HepG2 (cell line): ENCODE data around the gene GRIP1. TPM values are rescaled to one million over a fixed set of nuclear protein-coding genes. Genes with fewer than 3 reads are reported as not detected.
A peak's percentile ranks its signal among the peaks of the same experiment; 100 is the strongest.

Source experiments
- ATAD3A ChIP-seq: sonication (generic); formaldehyde crosslinking; IDR thresholded peaks from 2 replicates; pipeline ENCODE4 v1.4.0; 2020; ENCODE audit warnings: missing genetic modification reagents
- ATF1 ChIP-seq: IDR thresholded peaks from 2 replicates; pipeline ENCODE4 v1.6.1; 2016; ENCODE audit warnings: mild to moderate bottlenecking, control low read depth
- CBX2 ChIP-seq, 2 experiments: fragments of 200-600 bp in 1 of 2; sonication (generic); formaldehyde crosslinking in 1 of 2; IDR thresholded peaks; 2 replicates each; pipeline versions ENCODE4 v1.7.0 to v1.8.1; 2018 to 2022; ENCODE audit warnings: low read depth in 2 of 2, low read length in 1 of 2, mild to moderate bottlenecking in 1 of 2, missing genetic modification reagents in 1 of 2
- CEBPZ ChIP-seq: IDR thresholded peaks from 2 replicates; pipeline ENCODE4 v1.6.1; 2012; ENCODE audit warnings: low read length, improper control_type of control experiment
- FOXM1 ChIP-seq: sonication (generic); formaldehyde crosslinking; IDR thresholded peaks from 2 replicates; pipeline ENCODE4 v1.5.0; 2020; ENCODE audit warnings: missing genetic modification reagents
- GFI1 ChIP-seq: sonication (generic); formaldehyde crosslinking; IDR thresholded peaks from 2 replicates; pipeline ENCODE4 v1.5.0; 2020; ENCODE audit warnings: missing genetic modification reagents, mild to moderate bottlenecking, borderline replicate concordance
- HIC2 ChIP-seq: sonication (generic); formaldehyde crosslinking; IDR thresholded peaks from 2 replicates; pipeline ENCODE4 v1.9.0; 2022; ENCODE audit warnings: low read depth, missing genetic modification reagents
- KLF15 ChIP-seq: sonication (generic); formaldehyde crosslinking; IDR thresholded peaks from 2 replicates; pipeline ENCODE4 v1.8.1; 2023; ENCODE audit warnings: borderline replicate concordance, mild to moderate bottlenecking, inconsistent platforms, missing genetic modification reagents, mixed read lengths
- MAF1 ChIP-seq: sonication (generic); formaldehyde crosslinking; IDR thresholded peaks from 2 replicates; pipeline ENCODE4 v1.5.0; 2020; ENCODE audit warnings: missing genetic modification reagents, borderline replicate concordance
- MZF1 ChIP-seq: sonication (generic); formaldehyde crosslinking; IDR thresholded peaks from 2 replicates; pipeline ENCODE4 v1.8.1; 2023; ENCODE audit warnings: mild to moderate bottlenecking, missing genetic modification reagents, borderline replicate concordance
- NBN ChIP-seq: fragments of 450-650 bp; conservative IDR thresholded peaks from 2 replicates; pipeline ENCODE4 v1.6.1; 2017
- NCOA5 ChIP-seq: sonication (generic); formaldehyde crosslinking; IDR thresholded peaks from 2 replicates; pipeline ENCODE4 v1.4.0; 2020; ENCODE audit warnings: missing genetic modification reagents
- PAX8 ChIP-seq: sonication (generic); formaldehyde crosslinking; IDR thresholded peaks from 2 replicates; pipeline ENCODE4 v1.8.0; 2022; ENCODE audit warnings: mild to moderate bottlenecking, missing genetic modification reagents, borderline replicate concordance
- PLRG1 ChIP-seq: fragments of 450-650 bp; conservative IDR thresholded peaks from 2 replicates; pipeline ENCODE4 v1.6.1; 2016
- SUZ12 ChIP-seq: fragments of 150-350 bp; IDR thresholded peaks from 2 replicates; pipeline ENCODE4 v1.6.1; 2014; ENCODE audit warnings: low read depth, low read length
- THAP7 ChIP-seq: sonication (generic); formaldehyde crosslinking; IDR thresholded peaks from 2 replicates; pipeline ENCODE4 v1.8.1; 2023; ENCODE audit warnings: mild to moderate bottlenecking, missing genetic modification reagents
- ZNF225 ChIP-seq: sonication (generic); formaldehyde crosslinking; IDR thresholded peaks from 2 replicates; pipeline ENCODE4 v1.4.0; 2020; ENCODE audit warnings: mild to moderate bottlenecking, missing genetic modification reagents
- ZNF367 ChIP-seq: sonication (generic); formaldehyde crosslinking; IDR thresholded peaks from 2 replicates; pipeline ENCODE4 v1.4.0; 2020; ENCODE audit warnings: missing genetic modification reagents, borderline replicate concordance
- ZNF792 ChIP-seq: IDR thresholded peaks from 2 replicates; pipeline ENCODE4 v1.6.1; 2016
- ZSCAN20 ChIP-seq: sonication (generic); formaldehyde crosslinking; IDR thresholded peaks from 2 replicates; pipeline ENCODE4 v1.4.0; 2020; ENCODE audit warnings: missing genetic modification reagents, mild to moderate bottlenecking, borderline replicate concordance
- polyA plus RNA-seq, 8 experiments: library from polyadenylated mRNA; depleted of rRNA in 3 of 8; stranded (reverse) in 7 of 8; unstranded in 1 of 8; fragments of >200 nt; fragmentation: Illumina TruSeq in 4 of 8; extraction: Trizol in 4 of 8; gene quantifications; 2 replicates each; pipeline versions ENCODE4 v1.2.1 to v1.2.3, GENCODE V29; 2011 to 2016; ENCODE audit warnings: low read depth in 4 of 8, missing spikeins in 1 of 8, mixed read lengths in 1 of 8; ENCODE audit not compliant: insufficient read depth in 1 of 8
- total RNA-seq, 5 experiments: library from RNA; depleted of rRNA; stranded (reverse); fragments of >200 nt; fragmentation: Illumina TruSeq; extraction: Trizol; gene quantifications; 2 replicates each; pipeline ENCODE4 v1.2.3, GENCODE V29; 2016; ENCODE audit warnings: low read depth in 1 of 5

GRIP1 gene
- total and polyA plus RNA-seq, 2 of the 13 experiments (the other 11 are each of a cell fraction or from before 2014, with no cell fraction given), result not detected

- TF ChIP-seq NBN (no peak), HIC2 (CRISPR knock-in tag) (no peak), CEBPZ (no peak), ZNF367 (no peak), CBX2 (IDR thresholded peaks at IDR 0.05; ENCODE audit: low read depth, low read length) (no peak), CBX2 (CRISPR knock-in tag; IDR thresholded peaks at IDR 0.05; ENCODE audit: low read depth) (no peak), FOXM1 (CRISPR knock-in tag) (no peak), MAF1 (CRISPR knock-in tag) (0 out of 2 replicates have a peak, but pooled peaks have one; percentile 34), NCOA5 (CRISPR knock-in tag) (no peak), KLF15 (CRISPR knock-in tag) (no peak), MZF1 (no peak), ZNF225 (0 out of 2 replicates have a peak, but pooled peaks have one; percentile 63), SUZ12 (no peak), ATAD3A (CRISPR knock-in tag) (no peak), PAX8 (CRISPR knock-in tag) (no peak), THAP7 (no peak), GFI1 (CRISPR knock-in tag) (0 out of 2 replicates have a peak, but pooled peaks have one; percentile 68), ATF1 (no peak), PLRG1 (no peak), ZNF792 (CRISPR knock-in tag) (peak; percentile 39; the same call in 1 of the 2 replicates), ZSCAN20 (CRISPR knock-in tag) (no peak)
These were observed 376.7 kb downstream of the GRIP1 start, which contains the start of gene HELB (continued) for GRCh38 chr12:66301944-66302826.
